Measurements from ENCODE around the gene TMPRSS9. TPM values are rescaled to one million over a fixed set of nuclear protein-coding genes. Genes with fewer than 3 reads are reported as not detected.

TMPRSS9 gene
- total RNA-seq, 3 donors from 2014 or later, result 0.17 to 0.41 TPM; not detected in 1

GRCh38 chr19:2341982-2342381, 18.1 kb upstream of the TMPRSS9 start:
- TF ChIP-seq CTCF (IDR thresholded peaks at IDR 0.05), result no peak
- Histone ChIP-seq H3K4me3 (no peak overlapping the region), H3K36me3 (ENCODE audit: low read depth) (no peaks in the 10 kb centered on the region), H3K9me3 (no peaks in the 10 kb centered on the region), H3K4me1 (ENCODE audit: low read depth) (peaks cover 15% of the 10 kb centered on the region)
- DNase-seq (peak in 2 of 3 donors; percentile 26 to 38), ATAC-seq (no peak)
- intact Hi-C loops (cut with DNase I, micrococcal nuclease), result no loop called here

- Histone ChIP-seq H3K36me3 (ENCODE audit: low read depth) (no peaks in the 10 kb centered on the region), H3K4me3 (no peak overlapping the region), H3K4me1 (ENCODE audit: low read depth) (peaks cover 15% of the 10 kb centered on the region), H3K9me3 (no peaks in the 10 kb centered on the region)
- intact Hi-C loops (cut with DNase I, micrococcal nuclease), result no loop called here
- TF ChIP-seq CTCF (IDR thresholded peaks at IDR 0.05), result no peak
- DNase-seq, result peak in 2 of 3 donors; percentile 25 to 41
- no peak for ATAC-seq
Observed at GRCh38 chr19:2342656-2343288, 17.3 kb upstream of the TMPRSS9 start.

GRCh38 chr19:2343289-2343982, 16.6 kb upstream of the TMPRSS9 start:
- DNase-seq, result peak in 2 of 3 donors; percentile 18 to 49
- peaks cover 15% of the 10 kb centered on the region for H3K4me1 ChIP-seq (ENCODE audit: low read depth)
- no peaks in the 10 kb centered on the region for H3K9me3 ChIP-seq
- H3K4me3 ChIP-seq, result no peak overlapping the region
- no peaks in the 10 kb centered on the region for H3K36me3 ChIP-seq (ENCODE audit: low read depth)
- no peak for ATAC-seq
- intact Hi-C loops (cut with DNase I, micrococcal nuclease), result no loop called here
- TF ChIP-seq CTCF (IDR thresholded peaks at IDR 0.05), result no peak

- TF ChIP-seq CTCF (IDR thresholded peaks at IDR 0.05), result no peak
- ATAC-seq, result no peak
- no peaks in the 10 kb centered on the region for H3K36me3 ChIP-seq (ENCODE audit: low read depth)
- H3K4me1 ChIP-seq (ENCODE audit: low read depth), result peaks cover 15% of the 10 kb centered on the region
- intact Hi-C loops (cut with DNase I, micrococcal nuclease), result no loop called here
- no peaks in the 10 kb centered on the region for H3K9me3 ChIP-seq
- H3K4me3 ChIP-seq, result no peak overlapping the region
- peak in 1 of 3 donors; percentile 37 for DNase-seq
Observed at GRCh38 chr19:2344381-2344870, 15.6 kb upstream of the TMPRSS9 start.

GRCh38 chr19:2345076-2345475, 15.0 kb upstream of the TMPRSS9 start:
- Histone ChIP-seq H3K4me3 (no peak overlapping the region), H3K36me3 (ENCODE audit: low read depth) (no peaks in the 10 kb centered on the region), H3K4me1 (ENCODE audit: low read depth) (peaks cover 15% of the 10 kb centered on the region), H3K9me3 (no peaks in the 10 kb centered on the region)
- intact Hi-C loops (cut with DNase I, micrococcal nuclease), result no loop called here
- TF ChIP-seq CTCF (IDR thresholded peaks at IDR 0.05), result no peak
- DNase-seq, result peak in 1 of 3 donors; percentile 34
- ATAC-seq, result no peak

Measured in mucosa of descending colon (tissue), 3 donors.